Lower leg skin (tissue), 3 donors: ENCODE measurements around the gene PRDM10.

Experiments
- POLR2A ChIP-seq, 2 donors: fragments of 450-650 bp; IDR thresholded peaks; one replicate each; pipeline ENCODE4 v1.6.1; 2016 to 2017; ENCODE audit warnings: antibody characterized with exemption in 2 of 2, mild to moderate bottlenecking in 1 of 2, moderate library complexity in 1 of 2
- TF ChIP-seq, protein P1 (sequence below), 3 donors: fragments of 450-650 bp; IDR thresholded peaks; one replicate each; pipeline ENCODE4 v1.5.1; 2016; ENCODE audit warnings: antibody characterized with exemption in 3 of 3, mild to moderate bottlenecking in 3 of 3, moderate library complexity in 2 of 3

DNA sequence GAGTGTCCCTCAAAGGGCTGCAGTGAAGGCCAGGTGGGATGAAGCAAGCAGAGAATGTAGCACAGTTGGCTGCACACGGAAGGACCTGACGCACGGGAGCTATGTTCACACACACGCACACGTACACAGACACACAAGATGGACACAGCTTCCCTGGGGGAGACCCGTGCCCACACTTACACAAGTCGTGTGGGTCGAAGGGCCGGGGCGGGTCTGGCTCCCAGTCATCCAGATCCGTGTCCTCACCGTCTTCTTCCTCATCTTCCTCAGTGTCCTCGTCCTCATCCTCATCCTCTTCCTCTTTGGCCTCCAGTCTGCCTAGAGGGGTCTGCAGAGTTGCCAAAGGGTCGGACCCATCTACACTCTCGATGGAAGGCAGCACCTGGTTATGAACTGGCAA lies 55.7 kb downstream of the PRDM10 start:
- TF ChIP-seq POLR2A (IDR thresholded peaks at IDR 0.05), result no peak
- TF ChIP-seq, protein P1, sequence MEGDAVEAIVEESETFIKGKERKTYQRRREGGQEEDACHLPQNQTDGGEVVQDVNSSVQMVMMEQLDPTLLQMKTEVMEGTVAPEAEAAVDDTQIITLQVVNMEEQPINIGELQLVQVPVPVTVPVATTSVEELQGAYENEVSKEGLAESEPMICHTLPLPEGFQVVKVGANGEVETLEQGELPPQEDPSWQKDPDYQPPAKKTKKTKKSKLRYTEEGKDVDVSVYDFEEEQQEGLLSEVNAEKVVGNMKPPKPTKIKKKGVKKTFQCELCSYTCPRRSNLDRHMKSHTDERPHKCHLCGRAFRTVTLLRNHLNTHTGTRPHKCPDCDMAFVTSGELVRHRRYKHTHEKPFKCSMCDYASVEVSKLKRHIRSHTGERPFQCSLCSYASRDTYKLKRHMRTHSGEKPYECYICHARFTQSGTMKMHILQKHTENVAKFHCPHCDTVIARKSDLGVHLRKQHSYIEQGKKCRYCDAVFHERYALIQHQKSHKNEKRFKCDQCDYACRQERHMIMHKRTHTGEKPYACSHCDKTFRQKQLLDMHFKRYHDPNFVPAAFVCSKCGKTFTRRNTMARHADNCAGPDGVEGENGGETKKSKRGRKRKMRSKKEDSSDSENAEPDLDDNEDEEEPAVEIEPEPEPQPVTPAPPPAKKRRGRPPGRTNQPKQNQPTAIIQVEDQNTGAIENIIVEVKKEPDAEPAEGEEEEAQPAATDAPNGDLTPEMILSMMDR (IDR thresholded peaks at IDR 0.05), result no peak
